PFSK-1 (cell line): ENCODE results near the gene ZNF541.

Source experiments
- FOXP2 ChIP-seq: optimal IDR thresholded peaks from 2 replicates; pipeline ENCODE3; 2011; ENCODE audit warnings: borderline replicate concordance, control low read depth, inconsistent platforms; ENCODE audit not compliant: insufficient read depth; ENCODE audit errors: extremely low read length, extremely low read depth
- TAF1 ChIP-seq: IDR thresholded peaks from 2 replicates; pipeline ENCODE4 v1.6.1; 2012; ENCODE audit warnings: low read length, control low read depth, borderline replicate concordance; ENCODE audit not compliant: insufficient read depth

GRCh38 chr19:47564081-47564480 is 8.9 kb downstream of the ZNF541 start:
- TF ChIP-seq TAF1 (no peak), FOXP2 (no peak)
